Measurements from ENCODE around the gene CAMTA1. TPM values are rescaled to one million over a fixed set of nuclear protein-coding genes. Genes with fewer than 3 reads are reported as not detected.

The CAMTA1 gene
- total RNA-seq, 6 experiments from 2014 or later: 78.1 to 96.6 (median 86.1) TPM

DNA sequence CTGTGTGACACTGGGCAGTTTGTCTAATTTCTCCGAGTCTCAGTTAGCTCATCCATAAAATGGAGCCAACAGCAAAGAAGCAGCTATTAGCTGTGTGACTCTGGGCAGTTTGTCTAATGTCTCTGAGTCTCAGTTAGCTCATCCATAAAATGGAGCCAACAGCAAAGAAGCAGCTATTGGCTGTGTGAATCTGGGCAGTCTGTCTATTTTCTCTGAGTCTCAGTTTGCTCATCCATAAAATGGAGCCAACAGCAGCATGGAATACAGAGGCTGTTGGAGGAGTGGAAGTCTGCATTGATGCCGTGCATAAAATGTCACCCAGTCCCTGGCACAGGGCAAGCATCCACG lies 688.9 kb downstream of the CAMTA1 start:
- no peak for DNase-seq
- H3K27ac Mint-ChIP-seq: no peak overlapping the region
- H3K36me3 Mint-ChIP-seq (ENCODE audit: low read depth): no peaks in the 10 kb centered on the region
- TF ChIP-seq, protein P1, sequence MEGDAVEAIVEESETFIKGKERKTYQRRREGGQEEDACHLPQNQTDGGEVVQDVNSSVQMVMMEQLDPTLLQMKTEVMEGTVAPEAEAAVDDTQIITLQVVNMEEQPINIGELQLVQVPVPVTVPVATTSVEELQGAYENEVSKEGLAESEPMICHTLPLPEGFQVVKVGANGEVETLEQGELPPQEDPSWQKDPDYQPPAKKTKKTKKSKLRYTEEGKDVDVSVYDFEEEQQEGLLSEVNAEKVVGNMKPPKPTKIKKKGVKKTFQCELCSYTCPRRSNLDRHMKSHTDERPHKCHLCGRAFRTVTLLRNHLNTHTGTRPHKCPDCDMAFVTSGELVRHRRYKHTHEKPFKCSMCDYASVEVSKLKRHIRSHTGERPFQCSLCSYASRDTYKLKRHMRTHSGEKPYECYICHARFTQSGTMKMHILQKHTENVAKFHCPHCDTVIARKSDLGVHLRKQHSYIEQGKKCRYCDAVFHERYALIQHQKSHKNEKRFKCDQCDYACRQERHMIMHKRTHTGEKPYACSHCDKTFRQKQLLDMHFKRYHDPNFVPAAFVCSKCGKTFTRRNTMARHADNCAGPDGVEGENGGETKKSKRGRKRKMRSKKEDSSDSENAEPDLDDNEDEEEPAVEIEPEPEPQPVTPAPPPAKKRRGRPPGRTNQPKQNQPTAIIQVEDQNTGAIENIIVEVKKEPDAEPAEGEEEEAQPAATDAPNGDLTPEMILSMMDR (IDR thresholded peaks at IDR 0.05): no peak
- H3K9me3 Mint-ChIP-seq: no peaks in the 10 kb centered on the region
- peaks cover 1% of the 10 kb centered on the region; the same call in 1 of the 2 replicates for H3K27me3 Mint-ChIP-seq (ENCODE audit: insufficient read depth)
- H3K4me3 Mint-ChIP-seq: no peak overlapping the region
- peaks cover 42% of the 10 kb centered on the region for H3K4me1 Mint-ChIP-seq (ENCODE audit: low read depth)

DNA sequence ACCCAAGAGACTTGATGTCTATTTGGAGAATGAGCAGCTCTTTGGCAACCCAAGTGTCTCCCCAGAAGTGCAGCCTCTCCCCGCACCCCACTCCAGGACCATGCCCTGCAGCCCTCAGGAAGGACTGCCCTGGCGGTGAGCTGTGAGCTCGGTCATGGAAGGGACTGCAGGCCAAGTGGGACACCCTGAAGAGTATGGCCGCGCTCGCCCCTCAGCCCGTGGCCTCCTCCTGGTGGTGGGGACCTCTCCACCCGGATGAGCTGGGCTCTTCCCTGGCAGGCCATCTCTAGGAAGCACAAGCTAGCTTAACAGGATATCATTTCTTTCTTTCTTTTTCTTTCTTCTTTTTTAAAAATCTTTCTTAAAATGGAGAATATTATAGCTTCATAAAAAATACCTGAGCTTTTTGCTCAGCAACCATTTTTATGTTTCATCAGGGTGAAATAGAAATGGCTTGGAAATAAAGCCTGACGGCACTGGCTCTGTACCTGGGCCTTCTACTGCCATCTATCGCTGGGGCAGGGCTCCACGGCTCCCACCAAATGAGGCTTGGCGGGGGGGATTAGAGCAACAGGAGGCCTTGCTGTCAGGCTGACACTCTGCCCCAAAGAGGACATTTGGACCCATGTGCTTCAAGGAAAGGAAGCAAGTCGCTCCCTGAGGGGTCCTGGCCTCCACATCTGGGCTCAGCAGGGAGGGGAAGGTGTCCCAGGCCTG lies 689.7 kb downstream of the CAMTA1 start:
- H3K9me3 Mint-ChIP-seq: no peaks in the 10 kb centered on the region
- DNase-seq: no peak
- TF ChIP-seq, protein P1 (IDR thresholded peaks at IDR 0.05): peak; percentile 34; the same call in 1 of the 2 replicates
- peaks cover 34% of the 10 kb centered on the region for H3K4me1 Mint-ChIP-seq (ENCODE audit: low read depth)
- H3K4me3 Mint-ChIP-seq: no peak overlapping the region
- no peaks in the 10 kb centered on the region for H3K36me3 Mint-ChIP-seq (ENCODE audit: low read depth)
- H3K27me3 Mint-ChIP-seq (ENCODE audit: insufficient read depth): peaks cover 1% of the 10 kb centered on the region; the same call in 1 of the 2 replicates
- no peak overlapping the region for H3K27ac Mint-ChIP-seq

DNA sequence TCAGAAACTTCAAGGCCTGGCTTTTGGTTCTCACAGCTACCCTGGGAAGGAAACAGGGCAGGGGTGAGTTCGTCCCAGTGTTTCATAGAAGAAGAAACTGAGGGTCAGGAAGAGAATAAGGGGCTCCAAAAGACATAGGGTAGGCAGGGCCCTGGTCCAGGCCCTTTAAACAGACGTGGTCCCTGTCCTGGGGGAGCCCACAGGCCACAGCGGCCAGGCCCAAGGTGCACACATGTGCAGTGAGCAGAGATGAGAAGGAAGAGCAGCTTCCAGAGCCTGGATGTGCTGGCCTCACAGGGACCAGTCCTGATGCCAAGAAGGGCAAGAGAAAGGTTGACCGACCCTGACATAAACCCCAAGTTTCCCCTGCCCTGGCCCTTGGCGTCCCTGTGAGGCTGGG lies 690.4 kb downstream of the CAMTA1 start:
- peaks cover 1% of the 10 kb centered on the region; the same call in 1 of the 2 replicates for H3K27me3 Mint-ChIP-seq (ENCODE audit: insufficient read depth)
- H3K36me3 Mint-ChIP-seq (ENCODE audit: low read depth): no peaks in the 10 kb centered on the region
- H3K9me3 Mint-ChIP-seq: no peaks in the 10 kb centered on the region
- H3K4me1 Mint-ChIP-seq (ENCODE audit: low read depth): peaks cover 26% of the 10 kb centered on the region
- no peak for DNase-seq
- H3K27ac Mint-ChIP-seq: no peak overlapping the region
- TF ChIP-seq, protein P1 (IDR thresholded peaks at IDR 0.05): no peak
- H3K4me3 Mint-ChIP-seq: no peak overlapping the region

DNA sequence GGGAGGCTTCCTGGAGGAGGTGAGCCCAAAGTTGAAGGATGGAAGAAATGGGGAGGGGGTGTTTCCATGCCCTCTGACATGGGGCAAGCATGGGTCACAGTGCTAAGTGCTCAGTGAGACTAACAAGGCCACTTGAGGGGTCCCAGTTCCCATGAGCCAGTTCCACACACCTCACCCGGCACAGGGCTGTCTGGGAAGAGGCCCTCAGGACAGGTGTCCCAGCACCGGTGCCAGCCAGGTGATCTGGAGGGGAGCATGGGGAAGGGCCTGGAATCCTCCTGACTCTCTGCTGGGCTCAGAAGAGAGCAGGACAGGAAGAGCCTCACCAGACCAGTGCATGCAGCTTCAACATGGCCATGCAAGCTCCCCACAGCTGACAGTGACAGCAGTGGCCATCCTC lies 691.1 kb downstream of the CAMTA1 start:
- TF ChIP-seq, protein P1 (IDR thresholded peaks at IDR 0.05): no peak
- Mint-ChIP-seq H3K27me3 (ENCODE audit: insufficient read depth) (no peaks in the 10 kb centered on the region), H3K9me3 (no peaks in the 10 kb centered on the region), H3K4me1 (ENCODE audit: low read depth) (peaks cover 19% of the 10 kb centered on the region), H3K4me3 (no peak overlapping the region), H3K27ac (no peak overlapping the region), H3K36me3 (ENCODE audit: low read depth) (no peaks in the 10 kb centered on the region)
- DNase-seq: no peak

DNA sequence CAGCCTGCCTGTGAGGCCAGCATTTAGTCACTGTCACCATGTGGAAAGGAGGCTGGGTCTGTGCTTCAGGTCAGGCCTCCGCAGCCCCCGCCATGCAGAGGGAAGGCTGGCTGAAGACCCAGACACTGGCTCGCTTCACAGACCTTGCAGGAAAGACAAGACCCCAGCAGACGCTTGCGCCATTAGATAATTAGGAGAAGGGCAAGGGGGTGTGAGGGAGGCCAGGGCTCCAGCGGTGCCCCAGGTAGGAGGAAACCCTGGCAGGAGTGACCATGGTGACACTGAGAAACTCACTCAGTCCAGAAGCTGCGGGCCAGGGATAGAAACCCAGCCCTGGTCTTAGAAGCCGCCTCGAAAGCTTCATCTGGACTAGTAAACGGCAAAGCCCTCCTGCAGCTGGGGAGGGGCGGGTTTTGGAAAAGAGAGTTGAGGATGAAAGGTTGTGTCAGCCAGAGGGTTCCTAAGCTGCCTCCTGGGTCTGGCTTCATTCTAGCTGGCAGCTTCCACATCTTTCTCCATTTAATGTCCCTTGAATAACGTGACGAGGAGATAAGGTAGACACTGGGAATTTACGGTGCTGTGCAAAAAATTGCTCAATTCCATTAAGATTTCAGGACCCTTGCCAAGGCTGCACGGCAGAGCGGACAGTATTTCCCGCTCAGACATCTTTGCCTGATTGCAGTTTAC lies 691.8 kb downstream of the CAMTA1 start:
- H3K36me3 Mint-ChIP-seq (ENCODE audit: low read depth): no peaks in the 10 kb centered on the region
- no peak for DNase-seq
- no peaks in the 10 kb centered on the region for H3K27me3 Mint-ChIP-seq (ENCODE audit: insufficient read depth)
- peaks cover 13% of the 10 kb centered on the region for H3K4me1 Mint-ChIP-seq (ENCODE audit: low read depth)
- H3K27ac Mint-ChIP-seq: no peak overlapping the region
- H3K9me3 Mint-ChIP-seq: no peaks in the 10 kb centered on the region
- no peak overlapping the region for H3K4me3 Mint-ChIP-seq
- TF ChIP-seq, protein P1 (IDR thresholded peaks at IDR 0.05): no peak
